Ascending aorta (tissue), 2 donors: Measurements from ENCODE around the gene ZNF784. TPM values are rescaled to one million over a fixed set of nuclear protein-coding genes. Genes with fewer than 3 reads are reported as not detected.

Experiments used
- DNase-seq, 2 donors: peaks; one replicate each; pipeline ENCODE4 v3.0.0-alpha.2; 2019; ENCODE audit warnings: low spot score in 2 of 2
- H3K27ac ChIP-seq, 2 donors: fragments of 200-600 bp; sonication (generic); one replicate each; pipeline ENCODE4 v1.5.1; 2016 to 2017; ENCODE audit warnings: mild to moderate bottlenecking in 1 of 2
- H3K27me3 ChIP-seq: fragments of 200-600 bp; sonication (generic); one replicate; pipeline ENCODE4 v1.5.1; 2017
- H3K36me3 ChIP-seq, 2 donors: fragments of 200-600 bp; sonication (generic); one replicate each; pipeline ENCODE4 v1.5.1; 2016
- H3K4me1 ChIP-seq, 2 donors: fragments of 200-600 bp; sonication (generic); one replicate each; pipeline ENCODE4 v1.5.1; 2016 to 2017; ENCODE audit warnings: mild to moderate bottlenecking in 1 of 2
- H3K4me3 ChIP-seq, 2 donors: fragments of 200-600 bp; sonication (generic); one replicate each; pipeline ENCODE4 v1.5.1; 2016 to 2017; ENCODE audit warnings: mild to moderate bottlenecking in 1 of 2
- H3K9me3 ChIP-seq, 2 donors: fragments of 200-600 bp; sonication (generic); one replicate each; pipeline ENCODE4 v1.5.1; 2016
- CTCF ChIP-seq, 3 experiments: fragments of 200-600 bp in 2 of 3; fragments of 450-650 bp in 1 of 3; sonication (generic) in 2 of 3; IDR thresholded peaks; one replicate each; pipeline ENCODE4 v1.5.1; 2016 to 2019; ENCODE audit warnings: antibody characterized with exemption in 3 of 3, mild to moderate bottlenecking in 1 of 3, moderate library complexity in 1 of 3
- intact Hi-C: fragments of 100-400 bp; cut with DNase I; formaldehyde crosslinking; loops from one replicate; pipeline ENCODE4 v1.15.1; 2023
- total RNA-seq: library from RNA; depleted of rRNA; stranded (reverse); fragments of >200 nt; gene quantifications from one replicate; pipeline ENCODE4 v1.1.0, GENCODE V29; 2016

The ZNF784 gene
- total RNA-seq, 1 donor from 2014 or later: 14.7 TPM

- no peak overlapping the region for H3K27ac ChIP-seq
- intact Hi-C loops: loop anchor here (5.0 kb wide), 1 partner anchor 258 kb away; the partner anchor contains the start of gene RPL28
- peaks cover 16 to 17% of the 10 kb centered on the region in 2 donors for H3K4me1 ChIP-seq
- no peak for TF ChIP-seq CTCF (IDR thresholded peaks at IDR 0.05)
- no peak for DNase-seq
- H3K4me3 ChIP-seq: peak overlapping the region in 1 of 2 donors; percentile 82
- H3K27me3 ChIP-seq: no peaks in the 10 kb centered on the region
- H3K36me3 ChIP-seq: peaks cover 3 to 10% of the 10 kb centered on the region in 2 donors
- no peaks in the 10 kb centered on the region for H3K9me3 ChIP-seq
Observed at GRCh38 chr19:55644842-55645511, 20.6 kb upstream of the ZNF784 start.

GRCh38 chr19:55644191-55644833 lies 19.9 kb upstream of the ZNF784 start:
- peak overlapping the region; percentile 89 to 98 for H3K27ac ChIP-seq
- no peak for DNase-seq

GRCh38 chr19:55643887-55644176 lies 19.5 kb upstream of the ZNF784 start:
- DNase-seq: no peak
- intact Hi-C loops: no loop called here
- Histone ChIP-seq H3K9me3 (no peaks in the 10 kb centered on the region), H3K4me1 (peaks cover 20 to 22% of the 10 kb centered on the region in 2 donors), H3K27ac (peak overlapping the region; percentile 89 to 98), H3K27me3 (no peaks in the 10 kb centered on the region), H3K36me3 (peaks cover 3 to 10% of the 10 kb centered on the region in 2 donors), H3K4me3 (peak overlapping the region; percentile 66 to 82)
- TF ChIP-seq CTCF (IDR thresholded peaks at IDR 0.05): no peak

More at GRCh38 chr19:55644191-55644833, 19.9 kb upstream of the ZNF784 start:
- Histone ChIP-seq H3K4me1 (peaks cover 20 to 22% of the 10 kb centered on the region in 2 donors), H3K9me3 (no peaks in the 10 kb centered on the region), H3K27me3 (no peaks in the 10 kb centered on the region), H3K4me3 (peak overlapping the region; percentile 66 to 82), H3K36me3 (peaks cover 3 to 10% of the 10 kb centered on the region in 2 donors)
- intact Hi-C loops: no loop called here
- TF ChIP-seq CTCF (IDR thresholded peaks at IDR 0.05): no peak

GRCh38 chr19:55643003-55643886 lies 18.9 kb upstream of the ZNF784 start, which contains the start of gene ZNF581:
Gene ZNF581, plus strand, starts transcription at chr19:55643649. Its CDS starts 923 bp downstream, at chr19:55644572.
- Histone ChIP-seq H3K27ac (peak within 1 kb of the TSS; percentile 89 to 98), H3K9me3 (no peaks in the 10 kb centered on the region), H3K36me3 (peaks cover 3 to 10% of the 10 kb centered on the region in 2 donors), H3K27me3 (no peaks in the 10 kb centered on the region), H3K4me3 (peak within 1 kb of the TSS; percentile 66 to 82), H3K4me1 (peaks cover 20 to 26% of the 10 kb centered on the region in 2 donors)
- intact Hi-C loops: no loop called here
- DNase-seq: peak in 1 of 2 donors; percentile 87
- no peak for TF ChIP-seq CTCF (IDR thresholded peaks at IDR 0.05)

- TF ChIP-seq CTCF (IDR thresholded peaks at IDR 0.05): no peak
- no peaks in the 10 kb centered on the region for H3K27me3 ChIP-seq
- no peaks in the 10 kb centered on the region for H3K9me3 ChIP-seq
- peaks cover 3 to 10% of the 10 kb centered on the region in 2 donors for H3K36me3 ChIP-seq
- peak overlapping the region; percentile 89 to 98 for H3K27ac ChIP-seq
- peak overlapping the region; percentile 66 to 82 for H3K4me3 ChIP-seq
- intact Hi-C loops: no loop called here
- DNase-seq: no peak
- H3K4me1 ChIP-seq: peaks cover 20 to 29% of the 10 kb centered on the region in 2 donors
Observed at GRCh38 chr19:55642153-55643002, 18.0 kb upstream of the ZNF784 start.
